SH-SY5Y (cell line): ENCODE data around the gene ZNF236.

ENCODE experiments used
- GATA2 ChIP-seq: IDR thresholded peaks from 2 replicates; pipeline ENCODE4 v1.6.1; 2011; ENCODE audit warnings: mild to moderate bottlenecking, low read depth, low read length
- GATA3 ChIP-seq: IDR thresholded peaks from 2 replicates; pipeline ENCODE4 v1.6.1; 2011; ENCODE audit warnings: low read depth, mild to moderate bottlenecking, low read length, moderate library complexity

DNA sequence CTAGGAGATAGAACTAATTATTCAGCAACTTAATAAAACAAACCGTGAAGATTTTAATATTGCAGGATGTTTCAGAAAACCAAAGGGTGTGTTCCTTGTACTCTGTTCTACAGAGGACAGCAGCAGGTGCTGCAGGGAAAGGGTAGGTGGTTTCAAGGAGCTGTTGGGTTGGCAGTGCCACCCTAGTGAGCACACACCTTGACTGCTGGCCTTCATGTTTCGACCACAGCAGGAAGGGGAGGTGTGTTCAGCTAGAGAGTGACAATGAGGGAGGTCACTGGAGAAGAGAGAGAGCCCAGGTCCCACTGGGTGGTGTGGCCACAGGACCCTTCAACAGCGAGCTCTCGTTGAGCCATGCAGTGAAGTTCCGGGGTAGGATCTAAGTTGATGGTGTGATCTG is 98.6 kb downstream of the ZNF236 start:
- TF ChIP-seq GATA2 (no peak), GATA3 (no peak)
